HG02973 (cell line): ENCODE measurements around the gene CCDC93.

Source experiments
- ATAC-seq: cut with Tn5 transposase; IDR thresholded peaks from one replicate; pipeline ENCODE4 v1.9.1; 2021; ENCODE audit warnings: moderate library complexity; ENCODE audit not compliant: unreplicated experiment

The CCDC93 gene

DNA sequence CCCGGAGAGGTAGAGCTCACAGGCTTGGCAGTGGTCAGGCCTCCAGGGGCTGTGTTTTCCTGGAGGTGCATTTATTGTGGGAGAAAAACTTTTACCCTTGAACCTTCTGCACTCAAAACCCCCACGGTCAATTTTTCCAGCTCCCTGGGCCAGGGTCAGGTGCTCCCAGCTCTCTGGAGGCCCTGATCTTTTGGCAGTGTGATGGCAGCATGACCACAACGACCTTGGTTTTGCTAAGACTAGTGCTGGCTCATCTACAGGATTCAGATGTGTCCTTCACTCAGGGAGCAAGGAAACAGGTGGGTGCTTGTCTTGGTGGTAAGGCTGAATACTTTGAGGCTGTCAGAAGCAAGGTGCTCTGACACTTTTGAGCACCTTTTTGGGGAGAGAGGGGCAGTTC is 92.3 kb downstream of the CCDC93 start:
- no peak for ATAC-seq

DNA sequence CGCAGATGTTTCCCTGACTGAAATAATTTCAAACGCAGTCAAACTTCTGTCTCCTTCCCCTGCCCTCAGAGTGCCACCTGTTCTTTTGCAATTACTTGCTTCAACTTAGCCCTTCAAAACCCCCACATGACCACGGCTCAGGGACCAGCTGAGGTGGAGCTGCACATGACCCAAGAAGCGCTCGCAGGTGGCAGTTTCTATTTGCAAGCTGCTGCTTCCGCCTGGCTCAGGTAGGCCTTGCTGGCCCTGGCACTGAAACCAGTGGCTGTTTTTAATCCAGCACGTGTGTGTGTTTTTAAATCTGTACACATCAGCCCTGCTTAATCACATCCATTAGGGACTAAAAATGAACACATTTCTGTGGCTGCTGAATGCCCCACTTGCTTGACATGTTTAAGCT is 95.3 kb downstream of the CCDC93 start:
- ATAC-seq: no peak

DNA sequence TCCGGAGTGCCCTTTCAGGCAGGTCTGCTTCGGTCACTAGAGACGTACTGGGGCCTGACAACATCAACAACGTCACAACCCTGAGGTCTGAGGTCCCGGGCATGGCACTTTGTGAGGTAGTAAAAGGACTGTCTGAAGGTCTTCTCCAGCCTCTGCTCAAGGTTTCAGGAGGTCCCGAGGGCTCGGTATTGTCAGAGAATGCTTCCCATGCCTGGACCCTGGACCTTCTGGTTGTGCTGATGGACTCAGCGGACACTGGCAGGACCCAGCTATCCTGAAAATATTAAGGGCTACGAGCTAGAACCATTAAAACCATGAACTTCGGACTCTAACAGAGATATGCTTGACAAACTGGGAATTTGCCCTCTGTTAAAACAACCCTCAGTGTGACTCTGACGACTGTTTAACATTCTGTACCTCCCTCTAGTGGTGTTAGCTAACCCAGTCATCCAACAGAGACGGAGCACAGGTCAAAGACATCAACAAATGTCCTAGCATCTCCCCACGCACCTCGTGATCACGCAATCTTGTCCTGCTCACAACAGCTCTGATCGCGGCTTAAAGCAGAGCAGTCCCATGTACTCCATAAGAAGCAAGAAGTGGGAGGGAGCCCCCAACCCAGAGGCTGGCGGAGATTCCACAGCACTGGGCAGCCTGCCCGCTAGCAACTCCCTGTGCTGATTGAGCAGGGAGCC is 96.5 kb downstream of the CCDC93 start:
- ATAC-seq: no peak

DNA sequence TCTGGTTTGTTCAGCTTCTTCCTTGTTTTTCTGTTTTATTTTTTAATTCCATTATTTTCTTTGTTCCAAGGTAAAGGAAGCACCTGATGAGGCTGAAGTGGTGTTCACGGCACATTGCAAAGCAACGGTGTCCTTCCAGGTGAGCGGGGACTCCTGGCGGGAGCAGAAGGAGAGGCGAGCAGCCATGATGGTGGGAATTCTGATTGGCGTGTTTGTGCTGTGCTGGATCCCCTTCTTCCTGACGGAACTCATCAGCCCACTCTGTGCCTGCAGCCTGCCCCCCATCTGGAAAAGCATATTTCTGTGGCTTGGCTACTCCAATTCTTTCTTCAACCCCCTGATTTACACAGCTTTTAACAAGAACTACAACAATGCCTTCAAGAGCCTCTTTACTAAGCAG is 110.9 kb downstream of the CCDC93 start:
- ATAC-seq: no peak

DNA sequence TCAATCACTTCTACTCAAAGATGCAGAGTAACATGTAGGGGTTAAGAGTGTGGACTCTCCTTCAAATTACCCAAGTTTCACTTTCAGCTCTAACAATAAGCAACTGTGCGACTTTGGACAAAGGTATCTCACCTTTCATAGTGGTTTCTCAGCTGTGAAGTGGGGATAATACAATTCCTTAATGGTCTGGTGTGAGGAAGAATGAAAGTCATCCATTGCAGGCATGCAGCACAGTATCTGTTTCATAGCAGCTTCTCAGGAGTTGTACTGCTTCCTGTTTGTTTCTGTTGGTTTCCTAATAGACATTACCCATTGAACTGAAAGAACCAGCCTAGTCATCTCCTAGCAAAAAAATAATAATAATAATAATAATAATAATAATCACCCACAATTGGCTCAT is 125.0 kb downstream of the CCDC93 start:
- ATAC-seq: no peak

DNA sequence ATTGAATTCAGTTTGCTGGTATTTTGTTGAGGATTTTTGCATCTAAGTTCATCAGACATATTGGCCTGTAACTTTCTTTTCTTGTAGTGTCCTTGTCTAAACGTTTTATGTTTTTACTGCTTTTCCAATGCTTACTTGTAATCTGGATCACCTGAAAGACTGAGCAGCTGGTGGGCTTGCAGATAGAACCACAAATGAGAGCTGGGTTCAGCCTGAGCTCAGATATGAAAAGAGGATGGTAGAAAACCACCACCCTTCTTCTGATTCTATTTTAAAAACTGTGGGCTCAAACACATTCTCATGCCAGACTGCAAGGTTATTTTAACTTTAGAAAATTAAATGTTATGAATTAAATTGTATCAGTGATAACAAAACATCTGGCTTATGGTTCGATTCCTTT is 128.6 kb downstream of the CCDC93 start:
- ATAC-seq: no peak

DNA sequence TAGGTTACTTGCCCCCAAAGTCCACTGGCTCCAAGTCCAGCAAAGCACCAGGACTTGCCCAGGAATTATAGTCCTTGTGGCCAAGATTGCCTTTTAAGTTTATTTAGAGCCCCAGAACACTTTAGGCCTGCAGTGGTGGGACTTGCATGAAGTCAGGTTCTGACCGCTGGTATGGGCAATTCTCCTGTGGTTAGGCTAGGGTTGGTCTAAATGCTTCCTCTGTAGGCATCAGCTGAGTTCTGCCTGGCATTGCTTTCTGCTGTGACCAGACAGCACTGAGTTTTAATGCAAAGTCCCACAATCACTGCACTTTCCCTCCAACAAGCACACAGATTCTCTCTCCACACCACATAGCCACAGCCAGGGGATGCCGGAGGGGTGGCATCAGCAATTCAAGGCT is 134.9 kb downstream of the CCDC93 start:
- ATAC-seq: no peak

DNA sequence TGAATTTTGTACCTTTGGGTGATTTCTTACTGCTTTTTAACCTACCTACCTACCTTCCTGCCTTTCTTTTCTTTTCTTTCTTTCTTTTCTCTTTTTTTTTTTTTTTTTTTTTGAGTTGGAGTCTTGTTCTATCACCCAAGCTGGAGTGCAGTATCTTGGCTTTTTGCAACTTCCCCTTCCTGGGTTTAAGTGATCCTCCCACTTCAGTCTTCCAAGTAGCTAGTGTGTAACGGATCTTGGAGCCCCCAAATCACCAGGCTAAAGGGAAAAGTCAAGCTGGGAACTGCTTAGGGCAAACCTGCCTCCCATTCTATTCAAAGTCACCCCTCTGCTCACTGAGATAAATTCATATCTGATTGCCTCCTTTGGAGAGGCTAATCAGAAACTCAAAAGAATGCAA is 138.1 kb downstream of the CCDC93 start:
- ATAC-seq: no peak
